Hematopoietic multipotent progenitor cell (in vitro differentiated cells): ENCODE data around the gene KHDC3L. TPM values are rescaled to one million over a fixed set of nuclear protein-coding genes. Genes with fewer than 3 reads are reported as not detected.

Experiments used
- DNase-seq, 3 donors: peaks; one replicate each; pipeline ENCODE4 v3.0.0-alpha.2; 2011 to 2015; ENCODE audit warnings: low read depth in 2 of 3, low spot score in 2 of 3
- total RNA-seq: library from RNA; depleted of rRNA; stranded (reverse); fragments of >200 nt; gene quantifications from one replicate; pipeline ENCODE4 v1.2.3, GENCODE V29; 2012

The KHDC3L gene, protein sequence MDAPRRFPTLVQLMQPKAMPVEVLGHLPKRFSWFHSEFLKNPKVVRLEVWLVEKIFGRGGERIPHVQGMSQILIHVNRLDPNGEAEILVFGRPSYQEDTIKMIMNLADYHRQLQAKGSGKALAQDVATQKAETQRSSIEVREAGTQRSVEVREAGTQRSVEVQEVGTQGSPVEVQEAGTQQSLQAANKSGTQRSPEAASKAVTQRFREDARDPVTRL
- total RNA-seq: not detected

DNA sequence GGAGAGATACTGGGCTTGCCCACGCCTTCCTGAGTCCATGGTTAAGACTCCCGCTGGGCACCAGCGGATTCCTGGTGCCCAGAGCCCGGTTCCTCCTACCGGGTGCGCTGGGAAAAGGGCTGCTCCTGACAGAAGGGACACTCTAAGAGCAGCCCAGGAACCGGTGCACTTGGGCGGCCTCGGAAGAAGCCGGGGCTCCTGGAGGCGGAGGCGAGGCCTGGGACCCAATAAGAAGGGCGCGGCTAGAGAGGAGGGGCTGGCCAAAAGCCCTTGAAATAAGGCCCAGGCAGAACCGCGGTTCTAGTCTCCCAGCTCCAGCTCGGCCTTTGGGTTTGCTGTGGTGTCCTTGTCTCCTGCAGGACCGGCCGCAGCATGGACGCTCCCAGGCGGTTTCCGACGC lies at the start of gene KHDC3L:
Gene KHDC3L, plus strand, starts transcription at position 301 of the 400 bp plus-strand sequence. Its CDS starts 72 bp downstream, at position 373.
- DNase-seq: no peak

DNA sequence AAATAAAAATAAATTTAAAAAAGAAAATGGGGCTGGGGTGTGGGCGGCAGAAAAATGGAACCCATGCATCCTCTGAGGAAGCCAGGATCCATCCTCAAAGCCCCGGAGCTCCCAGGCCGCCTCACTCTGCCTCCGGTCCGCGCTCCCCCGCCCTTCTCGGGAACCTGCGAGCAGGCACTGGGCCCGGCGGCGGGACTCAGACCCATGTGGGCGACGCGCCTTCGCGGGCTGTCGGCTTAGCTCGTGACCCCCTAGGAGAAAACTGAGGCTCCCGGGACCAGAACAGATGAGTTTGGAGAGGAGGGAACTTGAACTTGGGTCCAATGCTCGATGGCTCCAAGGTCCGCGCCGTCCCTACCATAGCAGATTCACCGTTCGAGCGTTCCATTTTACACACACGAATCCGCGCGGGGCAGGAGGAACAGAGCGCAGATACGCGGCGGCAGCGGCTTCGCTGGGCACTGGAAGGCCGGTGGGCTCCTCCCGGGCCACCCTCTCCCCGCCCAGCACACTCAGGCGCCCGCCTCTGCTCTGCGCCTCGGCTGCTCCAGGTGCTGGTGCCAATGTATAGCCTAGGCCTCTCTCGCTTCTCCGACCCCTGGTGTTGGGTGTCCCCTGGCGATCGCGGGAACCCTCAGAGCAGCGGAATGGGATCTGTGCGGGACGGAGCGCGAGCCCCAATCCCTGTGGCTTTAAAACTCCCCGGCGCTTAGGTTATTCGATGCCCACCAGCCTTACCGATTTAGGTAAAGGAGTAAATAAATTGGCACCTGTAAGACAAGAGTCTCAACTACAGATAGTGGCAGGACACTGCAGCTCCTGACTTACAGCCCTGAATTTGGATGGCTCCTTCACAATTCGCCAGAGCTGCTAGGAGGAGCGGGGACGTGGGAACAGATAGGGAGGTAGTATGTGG lies 47.6 kb upstream of the KHDC3L start:
- DNase-seq: peak in 2 of 3 donors; percentile 14 to 39

DNA sequence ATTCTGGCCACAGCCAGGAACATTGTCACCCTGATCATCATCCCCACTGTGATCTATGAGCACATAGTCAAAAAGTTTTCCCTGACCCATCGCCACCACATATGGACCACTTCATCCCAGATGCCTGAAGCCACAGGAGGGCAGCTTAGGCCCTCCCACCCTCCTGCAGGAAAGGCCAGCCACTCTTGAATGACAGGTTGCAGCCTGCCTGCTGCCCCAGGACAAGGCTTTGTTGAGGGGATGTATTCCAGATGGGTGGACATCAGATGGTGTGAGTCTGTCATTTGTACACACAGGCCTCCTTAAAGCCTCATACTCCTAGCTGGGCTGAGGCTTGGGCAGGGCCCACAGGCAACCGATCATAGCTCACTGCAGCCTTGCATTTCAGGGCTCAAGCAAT lies 39.1 kb upstream of the KHDC3L start:
- DNase-seq: no peak

DNA sequence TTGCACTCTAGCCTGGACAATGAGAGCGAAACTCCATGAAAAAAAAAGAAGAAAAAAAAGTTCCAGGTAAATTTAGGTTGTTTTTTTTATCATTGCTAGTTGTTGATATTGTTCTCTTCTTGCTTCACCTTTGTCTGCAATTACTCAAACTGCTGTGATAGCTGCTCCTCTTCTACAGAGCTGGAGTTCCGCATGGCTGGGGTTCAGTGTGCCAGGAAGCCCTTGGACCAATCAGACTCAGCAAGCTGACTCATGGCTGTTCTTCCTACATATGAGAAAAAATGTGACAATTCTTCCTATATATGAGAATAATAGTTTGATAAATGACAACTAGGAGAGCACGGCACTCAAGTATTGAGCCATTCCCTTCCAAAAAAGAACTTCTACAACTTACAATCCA lies 36.8 kb upstream of the KHDC3L start:
- no peak for DNase-seq

DNA sequence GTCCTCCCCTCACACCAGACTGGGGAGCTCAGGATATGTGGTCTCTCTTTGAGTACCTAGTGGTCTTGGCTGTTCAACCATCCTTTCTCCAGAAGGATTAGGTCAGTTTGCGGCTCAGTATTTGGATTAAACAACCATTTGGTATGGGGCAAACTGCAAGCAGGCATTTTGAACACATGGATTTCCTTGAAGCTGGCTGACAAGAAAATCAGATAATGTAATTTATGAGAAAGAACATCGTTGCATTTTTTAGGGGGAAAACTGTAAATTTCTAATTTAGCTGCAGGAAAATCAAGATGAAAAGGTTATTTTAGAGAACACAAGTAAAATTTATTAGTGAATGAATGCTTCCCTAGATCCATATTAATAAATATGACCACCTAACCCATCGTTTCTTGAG lies 33.7 kb upstream of the KHDC3L start:
- DNase-seq: no peak

DNA sequence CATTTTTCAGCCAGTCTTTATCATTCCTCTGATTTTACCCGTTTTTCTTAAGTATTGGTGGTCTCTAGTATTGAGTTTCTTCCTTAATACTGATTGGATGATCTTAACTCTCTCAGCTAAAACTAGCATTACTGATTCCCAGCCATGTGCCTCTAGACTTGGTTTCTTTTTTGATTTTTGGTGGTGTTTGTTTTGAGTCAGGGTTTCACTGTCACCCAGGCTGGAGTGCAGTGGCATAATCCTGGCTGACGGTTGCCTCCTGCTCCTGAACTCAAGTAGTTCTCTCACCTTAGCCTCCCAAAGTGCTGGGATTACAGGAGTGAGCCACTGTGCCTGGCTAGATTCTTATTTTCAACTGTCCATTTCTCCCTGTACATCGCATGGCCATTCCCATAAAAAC lies 33.3 kb upstream of the KHDC3L start:
- DNase-seq: no peak

DNA sequence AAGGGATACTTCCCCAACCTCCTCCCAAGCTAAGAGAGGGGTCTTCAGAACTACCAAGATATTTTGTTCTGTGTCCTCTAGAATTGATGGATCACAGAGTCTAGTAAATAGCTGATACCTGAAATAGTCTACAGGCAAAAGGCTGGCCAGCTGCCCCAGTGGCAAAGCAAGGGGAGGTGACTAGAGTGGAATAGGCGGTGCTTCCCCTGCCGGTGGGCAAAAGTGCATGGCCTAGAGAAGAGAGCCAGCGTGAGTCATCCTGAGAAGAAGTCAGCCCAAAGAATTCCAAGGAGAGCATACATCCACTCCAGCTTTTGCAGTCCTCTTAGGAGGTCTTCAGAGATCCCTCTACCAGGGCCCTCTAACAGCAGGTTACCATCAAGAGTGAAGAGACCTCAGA lies 23.1 kb upstream of the KHDC3L start:
- DNase-seq: no peak

DNA sequence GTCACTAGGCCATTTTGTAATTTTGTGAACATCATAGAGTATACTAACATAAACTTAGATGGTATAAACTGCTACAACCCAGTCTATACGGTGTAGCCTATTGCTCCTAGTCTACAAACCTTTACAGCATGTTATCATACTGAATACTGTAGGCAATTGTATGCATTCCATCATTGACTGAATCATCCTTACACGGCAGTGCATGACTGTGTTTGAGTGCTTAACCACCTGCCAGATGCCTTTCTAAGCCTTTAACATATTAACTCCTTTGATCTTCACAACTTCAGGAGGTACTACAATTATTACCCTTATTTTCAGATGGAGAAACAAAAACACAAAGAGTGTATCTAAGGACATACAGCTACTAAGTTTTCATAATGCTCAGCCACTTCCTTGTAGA lies 22.4 kb upstream of the KHDC3L start:
- no peak for DNase-seq

DNA sequence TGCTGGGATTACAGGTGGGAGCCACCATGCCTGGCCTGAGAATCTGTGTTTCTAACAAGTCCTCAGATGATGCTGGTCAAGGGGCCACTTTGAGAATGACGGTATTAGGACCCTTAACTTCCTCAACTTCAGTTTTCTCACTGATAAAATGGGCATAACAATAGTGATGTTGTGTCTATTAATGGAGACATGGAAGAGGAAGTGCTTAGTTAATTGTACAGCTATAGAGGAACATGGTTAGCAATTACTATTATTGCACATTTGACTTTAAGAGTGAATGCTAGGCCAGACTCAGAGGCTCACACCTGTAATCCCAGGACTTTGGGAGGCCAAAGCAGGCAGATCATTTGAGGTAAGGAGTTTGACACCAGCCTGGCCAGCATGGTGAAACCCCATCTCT lies 21.1 kb upstream of the KHDC3L start:
- no peak for DNase-seq

DNA sequence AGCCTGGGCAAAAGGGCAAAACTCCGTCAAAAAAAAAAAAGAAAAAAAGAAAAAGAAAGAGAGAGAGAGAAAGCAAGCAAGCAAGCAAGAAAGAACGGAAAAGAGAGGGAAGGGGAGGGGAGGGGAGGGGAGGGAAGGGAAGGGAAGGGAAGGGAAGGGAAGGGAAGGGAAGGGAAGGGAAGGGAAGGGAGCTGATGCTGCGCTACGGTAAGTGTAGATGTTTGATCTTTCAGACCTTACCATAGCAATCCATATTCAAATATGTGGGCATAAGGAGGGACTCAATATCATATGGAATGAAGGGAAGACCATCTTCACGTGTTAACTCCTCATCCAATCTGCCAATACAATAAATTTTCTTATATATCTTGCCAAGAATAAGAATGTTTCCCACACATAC lies 20.3 kb upstream of the KHDC3L start:
- DNase-seq: no peak

DNA sequence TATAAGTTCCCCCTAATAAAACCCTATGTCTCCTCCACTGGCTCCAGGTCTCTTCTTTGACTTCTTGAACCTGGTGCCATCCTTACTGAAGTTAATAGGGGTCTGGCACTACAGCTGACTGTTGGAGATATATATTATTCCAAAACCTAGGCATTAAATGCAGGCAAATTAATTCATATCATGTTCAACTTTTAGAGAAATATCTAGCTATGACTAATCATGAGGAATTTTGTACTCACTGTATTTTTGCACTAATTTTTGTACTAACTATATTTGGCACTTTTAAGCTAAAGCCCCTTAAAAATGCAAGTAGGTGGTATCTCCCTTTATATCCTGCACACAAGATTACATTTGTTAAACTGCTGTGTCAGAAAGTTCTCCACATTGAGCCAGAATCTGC lies 19.3 kb upstream of the KHDC3L start:
- no peak for DNase-seq

DNA sequence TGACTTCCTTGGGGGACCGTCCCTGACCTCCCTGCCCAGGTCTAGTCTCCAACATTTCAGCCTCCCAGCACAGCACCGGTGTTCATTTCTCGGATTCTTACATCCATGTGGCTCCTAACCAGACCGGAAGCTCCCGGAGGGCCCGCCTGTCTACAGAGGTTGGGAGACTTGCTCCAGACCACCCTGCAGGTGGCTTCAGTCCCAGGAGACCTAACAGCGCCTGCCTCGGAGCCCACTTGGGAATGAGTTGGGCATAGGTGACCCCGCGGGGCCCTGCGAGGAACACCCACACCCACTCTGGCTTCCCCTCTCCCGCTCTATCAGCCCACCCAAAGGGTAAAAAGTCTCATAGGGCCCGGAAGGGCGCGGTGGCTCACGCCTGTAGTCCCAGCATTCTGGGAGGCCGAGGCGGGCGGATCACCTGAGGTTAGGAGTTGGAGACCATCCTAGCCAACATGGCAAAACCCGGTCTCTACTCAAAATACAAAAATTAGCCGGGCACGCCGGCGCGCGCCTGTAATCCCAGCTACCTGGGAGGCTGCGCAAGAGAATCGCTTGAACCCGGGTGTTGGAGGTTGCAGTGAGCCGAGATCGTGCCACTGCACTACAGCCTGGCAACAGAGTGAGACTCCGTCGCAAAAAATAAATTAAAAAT lies 13.8 kb upstream of the KHDC3L start:
- DNase-seq: no peak

DNA sequence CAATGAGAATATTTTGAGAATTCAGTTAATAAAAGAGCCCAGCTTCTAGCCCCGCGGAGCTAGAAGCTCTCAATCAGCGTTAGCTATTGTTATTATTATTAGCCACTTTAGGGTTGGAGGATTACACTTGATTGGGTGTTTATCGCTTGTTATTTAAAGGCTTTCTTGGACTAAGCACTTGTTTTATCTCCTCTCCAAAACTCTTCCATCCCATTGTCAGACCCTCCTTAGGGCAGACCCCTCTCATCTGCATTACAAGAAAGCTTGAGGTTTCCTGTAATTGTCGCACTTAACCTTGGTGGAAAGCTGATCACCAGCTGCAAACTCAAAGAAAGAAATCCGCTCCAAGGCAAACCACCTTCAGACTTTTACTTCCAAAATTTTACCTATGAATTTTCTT lies 13.1 kb upstream of the KHDC3L start:
- DNase-seq: no peak

DNA sequence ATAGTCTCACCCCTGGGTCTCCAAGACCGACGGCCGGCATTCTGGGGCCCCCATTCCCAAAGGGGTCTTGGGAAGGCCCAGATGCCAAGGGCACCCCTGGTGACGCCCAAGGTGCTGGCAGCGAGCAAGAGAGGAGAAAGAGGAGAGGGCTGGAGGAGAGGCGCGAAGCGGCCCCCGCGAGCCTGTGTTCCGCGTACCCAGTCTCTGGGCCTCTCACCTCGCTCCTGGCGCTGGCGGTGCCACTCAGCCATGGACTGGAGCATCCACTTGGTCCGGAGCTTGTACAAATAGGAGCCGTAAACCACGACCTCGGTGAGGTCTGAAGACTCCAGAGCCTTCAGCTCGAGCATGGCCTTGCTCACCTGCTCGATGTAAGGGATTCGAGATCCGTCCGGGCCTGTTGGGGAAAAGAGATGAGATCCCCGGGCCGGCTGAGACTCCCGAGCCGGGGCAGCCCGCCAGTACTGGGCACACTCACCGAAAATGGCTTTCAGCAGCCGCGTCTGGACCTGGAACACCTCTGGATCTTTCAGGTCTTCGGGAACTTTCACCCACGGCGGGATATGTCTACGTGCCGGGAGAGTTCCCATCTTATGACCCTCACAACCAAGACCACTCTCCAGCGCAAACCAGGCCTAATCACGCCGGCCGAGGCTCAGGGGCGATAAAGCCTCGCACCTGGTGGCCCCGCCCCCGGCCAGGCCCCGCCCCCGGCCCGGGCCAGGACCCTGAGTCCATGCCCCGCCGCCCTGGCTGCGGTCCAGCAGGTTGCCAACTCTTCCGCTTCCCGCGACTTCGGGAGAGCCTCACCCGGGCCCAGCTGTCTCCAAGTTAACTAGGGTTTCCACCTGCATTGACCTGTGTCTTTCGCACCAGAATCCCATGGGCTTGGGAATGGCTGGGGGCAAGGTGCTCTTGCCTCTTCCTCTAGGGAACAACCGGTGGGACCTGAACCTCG lies 8.5 kb upstream of the KHDC3L start, which contains the start of gene DPPA5:
Gene DPPA5, minus strand, starts transcription at position 641 of the 958 bp plus-strand sequence. Its CDS starts 51 bp downstream, at position 590.
- DNase-seq: no peak

DNA sequence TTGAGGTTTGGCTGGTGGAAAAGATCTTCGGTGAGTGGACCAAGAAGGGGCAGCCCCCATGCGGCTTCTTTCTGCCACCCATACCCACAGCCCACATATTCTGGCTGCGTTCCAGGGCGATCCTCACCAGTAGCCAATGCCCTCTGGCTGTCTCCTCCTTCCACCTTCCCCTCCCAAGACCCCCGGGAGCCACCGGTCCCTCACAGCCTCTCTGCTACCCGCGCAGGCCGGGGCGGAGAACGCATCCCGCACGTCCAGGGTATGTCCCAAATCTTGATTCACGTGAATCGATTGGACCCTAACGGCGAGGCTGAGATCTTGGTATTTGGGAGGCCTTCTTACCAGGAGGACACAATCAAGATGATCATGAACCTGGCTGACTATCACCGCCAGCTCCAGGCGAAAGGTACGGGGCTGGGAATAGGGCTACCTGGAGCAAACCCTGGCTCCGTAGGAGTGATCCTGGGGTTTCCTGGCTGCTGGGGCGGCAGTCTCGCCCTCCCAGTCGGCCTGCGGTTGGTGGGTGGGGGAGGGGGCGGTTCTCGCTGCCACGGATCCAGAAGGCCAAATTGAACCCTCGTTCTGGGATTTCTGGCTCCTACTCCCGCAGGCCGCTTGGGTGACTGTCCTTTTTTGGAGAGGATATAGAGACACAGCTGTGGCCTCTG lies 545 bp downstream of the KHDC3L start:
- no peak for DNase-seq

DNA sequence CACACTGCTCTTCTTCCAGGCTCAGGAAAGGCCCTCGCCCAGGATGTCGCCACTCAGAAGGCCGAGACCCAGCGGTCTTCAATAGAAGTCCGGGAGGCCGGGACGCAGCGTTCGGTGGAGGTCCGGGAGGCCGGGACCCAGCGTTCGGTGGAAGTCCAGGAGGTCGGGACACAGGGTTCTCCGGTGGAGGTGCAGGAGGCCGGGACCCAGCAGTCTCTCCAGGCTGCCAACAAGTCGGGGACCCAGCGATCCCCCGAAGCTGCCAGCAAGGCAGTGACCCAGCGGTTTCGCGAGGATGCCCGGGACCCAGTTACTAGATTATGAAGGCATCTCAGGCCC lies 1.0 kb downstream of the KHDC3L start:
- DNase-seq: no peak

DNA sequence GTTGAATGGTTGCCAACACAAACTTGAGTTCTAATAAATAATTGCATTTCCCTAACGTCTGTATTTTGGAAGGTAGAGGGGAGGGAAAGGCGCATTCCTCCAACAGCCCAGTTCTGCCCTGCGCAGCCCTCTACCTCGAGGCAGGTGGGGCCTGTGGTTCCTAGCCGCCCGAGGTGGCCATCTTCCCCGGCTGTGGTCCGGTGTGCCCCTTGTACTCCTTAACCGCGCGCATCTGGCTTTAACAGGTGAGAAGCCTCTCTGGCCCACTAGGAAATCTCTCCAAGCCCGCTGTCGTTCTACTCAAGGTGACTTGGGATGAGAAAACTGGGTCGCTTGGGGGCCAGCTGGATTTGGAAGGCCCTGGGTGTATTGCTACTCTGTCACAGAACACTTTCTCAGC lies 1.7 kb downstream of the KHDC3L start:
- DNase-seq: no peak

DNA sequence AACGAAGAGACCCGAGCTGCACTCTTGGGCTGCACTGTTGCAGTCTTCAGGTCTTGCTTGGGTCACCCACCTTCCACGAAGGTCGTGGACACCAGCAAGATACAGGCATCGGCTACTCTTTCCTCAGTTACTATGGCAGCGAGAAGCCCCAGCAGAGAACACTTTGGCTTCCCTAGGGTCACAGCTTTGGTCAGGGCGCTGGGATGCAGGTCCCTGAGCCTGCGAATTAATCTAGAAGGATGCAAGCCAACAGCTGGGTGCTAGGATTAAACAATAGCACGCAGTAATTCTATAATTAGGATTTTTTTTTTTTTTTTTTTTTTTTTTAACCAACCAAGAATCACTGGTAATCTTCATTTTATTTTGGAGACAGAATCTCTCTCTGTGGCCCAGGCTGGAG lies 2.1 kb downstream of the KHDC3L start:
- no peak for DNase-seq

DNA sequence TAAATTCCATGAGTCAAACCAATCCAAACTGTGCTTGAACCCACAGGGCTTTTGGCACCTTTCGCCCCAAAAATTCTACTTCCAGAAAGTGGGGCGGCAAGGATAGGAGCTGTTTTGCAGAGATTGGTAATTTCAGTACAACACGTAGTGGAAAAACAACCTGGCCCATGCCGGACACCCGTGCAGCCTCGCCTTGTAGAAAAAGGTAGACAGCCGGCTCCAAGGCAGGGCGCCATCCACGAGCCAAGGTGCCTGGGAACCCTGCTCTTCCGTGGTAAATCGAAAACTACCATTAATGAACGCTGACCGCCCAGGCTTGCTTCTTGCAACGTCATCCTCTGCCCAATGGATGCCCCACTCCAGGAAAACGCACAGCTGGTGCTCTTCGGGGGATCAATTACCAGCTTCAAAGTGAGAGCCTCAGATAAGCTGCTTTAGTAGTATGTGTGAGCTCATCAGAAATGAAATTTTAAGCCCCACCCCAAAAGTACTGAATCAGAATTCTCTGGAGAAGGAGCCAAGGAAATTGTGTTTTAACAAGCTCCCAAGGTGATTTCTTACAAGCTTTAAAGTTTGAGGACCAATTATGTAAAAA lies 5.4 kb downstream of the KHDC3L start:
- DNase-seq: no peak

DNA sequence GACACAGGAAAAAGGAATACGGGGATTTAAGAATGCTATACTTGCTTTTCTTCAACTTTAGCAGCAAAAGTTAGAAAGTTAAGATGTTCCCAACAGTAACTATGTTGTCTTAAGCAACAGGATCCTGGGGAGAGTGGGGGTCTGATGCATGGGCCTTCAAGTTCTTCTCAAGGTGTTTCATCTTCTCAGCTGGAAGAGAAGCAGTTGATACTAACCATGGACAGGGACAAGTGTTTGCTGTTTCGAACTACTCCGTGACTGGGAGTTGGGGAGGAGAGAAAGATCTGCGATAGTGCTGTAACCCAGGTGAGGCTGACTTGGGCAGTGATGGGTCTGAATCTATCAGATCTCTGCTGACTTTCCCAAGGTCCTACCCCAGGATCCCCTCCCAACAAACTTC lies 6.2 kb downstream of the KHDC3L start:
- DNase-seq: no peak
